Tibial nerve (tissue), 4 donors: ENCODE measurements around the gene TFEB. TPM values are rescaled to one million over a fixed set of nuclear protein-coding genes. Genes with fewer than 3 reads are reported as not detected.

Experiments used
- DNase-seq, 2 donors: peaks; one replicate each; pipeline ENCODE4 v3.0.0-alpha.2; 2019; ENCODE audit warnings: low spot score in 2 of 2
- H3K27ac ChIP-seq, 4 donors: fragments of 200-600 bp; sonication (generic) in 3 of 4; one replicate each; pipeline ENCODE4 v1.5.1; 2017 to 2019; ENCODE audit warnings: mild to moderate bottlenecking in 1 of 4
- H3K27me3 ChIP-seq, 2 donors: fragments of 200-600 bp; sonication (generic) in 1 of 2; one replicate each; pipeline versions ENCODE4 v1.5.1 to v1.6.0; 2017 to 2019
- H3K36me3 ChIP-seq, 3 donors: fragments of 200-600 bp; sonication (generic); one replicate each; pipeline ENCODE4 v1.5.1; 2018 to 2019
- H3K4me1 ChIP-seq, 4 donors: fragments of 200-600 bp; sonication (generic) in 3 of 4; one replicate each; pipeline ENCODE4 v1.5.1; 2017 to 2019
- H3K4me3 ChIP-seq, 4 donors: fragments of 200-600 bp; sonication (generic) in 3 of 4; one replicate each; pipeline ENCODE4 v1.5.1; 2017 to 2019; ENCODE audit warnings: mild to moderate bottlenecking in 1 of 4, moderate library complexity in 1 of 4
- H3K9me3 ChIP-seq, 4 donors: fragments of 200-600 bp; sonication (generic) in 3 of 4; one replicate each; pipeline ENCODE4 v1.5.1; 2017 to 2019
- CTCF ChIP-seq, 5 experiments: fragments of 200-600 bp in 3 of 5; fragments of 450-650 bp in 2 of 5; sonication (generic) in 3 of 5; IDR thresholded peaks; one replicate each; pipeline ENCODE4 v1.5.1; 2016 to 2019; ENCODE audit warnings: antibody characterized with exemption in 5 of 5, mild to moderate bottlenecking in 3 of 5, moderate library complexity in 2 of 5
- EP300 ChIP-seq, 2 donors: sonication (generic); formaldehyde crosslinking; IDR thresholded peaks; one replicate each; pipeline ENCODE4 v1.6.1; 2017; ENCODE audit warnings: antibody characterized with exemption in 2 of 2, mild to moderate bottlenecking in 1 of 2
- POLR2A ChIP-seq, 2 donors: fragments of 450-650 bp; IDR thresholded peaks; one replicate each; pipeline ENCODE4 v1.6.1; 2017; ENCODE audit warnings: antibody characterized with exemption in 2 of 2, mild to moderate bottlenecking in 2 of 2, moderate library complexity in 2 of 2
- WGBS, 2 donors: methylation state at CpG; one replicate each; pipeline ENCODE4 v1.1.5; 2018; 5-methylcytosine and 5-hydroxymethylcytosine counted together
- total RNA-seq, 4 donors: library from RNA; depleted of rRNA; stranded (reverse); fragments of >200 nt; gene quantifications; one replicate each; pipeline ENCODE4 v1.1.0, GENCODE V29; 2016

The TFEB gene
- total RNA-seq, 4 donors from 2014 or later = 19.2 to 28.8 (median 20.6) TPM

GRCh38 chr6:41674231-41675000 lies 61.0 kb downstream of the TFEB start:
- Histone ChIP-seq H3K36me3 (no peaks in the 10 kb centered on the region), H3K27ac (no peak overlapping the region), H3K4me3 (no peak overlapping the region), H3K9me3 (peaks cover 0 to 4% (median 0%) of the 10 kb centered on the region in 4 donors), H3K27me3 (peaks cover 0 to 18% of the 10 kb centered on the region in 2 donors), H3K4me1 (no peaks in the 10 kb centered on the region)
- WGBS, 2 donors = 80 to 86% methylated on average over 7 of the region's 7 CpGs
- DNase-seq = no peak
- no peak for TF ChIP-seq EP300 (IDR thresholded peaks at IDR 0.05)
- no peak for TF ChIP-seq POLR2A (IDR thresholded peaks at IDR 0.05)
- TF ChIP-seq CTCF (IDR thresholded peaks at IDR 0.05) = no peak

- no peak overlapping the region for H3K27ac ChIP-seq
- TF ChIP-seq CTCF (IDR thresholded peaks at IDR 0.05) (no peak), EP300 (IDR thresholded peaks at IDR 0.05) (no peak), POLR2A (IDR thresholded peaks at IDR 0.05) (no peak)
- no peaks in the 10 kb centered on the region for H3K36me3 ChIP-seq
- peaks cover 0 to 18% of the 10 kb centered on the region in 2 donors for H3K27me3 ChIP-seq
- peaks cover 0 to 4% (median 2%) of the 10 kb centered on the region in 4 donors for H3K9me3 ChIP-seq
- no peaks in the 10 kb centered on the region for H3K4me1 ChIP-seq
- WGBS, 2 donors = 69 to 72% methylated on average over 5 of the region's 5 CpGs
- H3K4me3 ChIP-seq = no peak overlapping the region
- no peak for DNase-seq
Measured at GRCh38 chr6:41673704-41674000, 61.8 kb downstream of the TFEB start.

GRCh38 chr6:41672816-41673703 lies 62.3 kb downstream of the TFEB start:
- DNase-seq = no peak
- TF ChIP-seq EP300 (IDR thresholded peaks at IDR 0.05) = no peak

GRCh38 chr6:41672016-41672415 lies 63.4 kb downstream of the TFEB start:
- DNase-seq = no peak
- WGBS, 2 donors = 83% methylated on average over 7 of the region's 7 CpGs
- TF ChIP-seq POLR2A (IDR thresholded peaks at IDR 0.05) (no peak), EP300 (IDR thresholded peaks at IDR 0.05) (no peak), CTCF (IDR thresholded peaks at IDR 0.05) (no peak)
- Histone ChIP-seq H3K36me3 (no peaks in the 10 kb centered on the region), H3K4me1 (no peaks in the 10 kb centered on the region), H3K4me3 (no peak overlapping the region), H3K9me3 (peaks cover 0 to 4% (median 2%) of the 10 kb centered on the region in 4 donors), H3K27ac (no peak overlapping the region), H3K27me3 (peaks cover 0 to 13% of the 10 kb centered on the region in 2 donors)

More at GRCh38 chr6:41672816-41673703, 62.3 kb downstream of the TFEB start:
- 77 to 87% methylated on average over 16 to 17 of the region's 17 CpGs for WGBS, 2 donors
- peaks cover 0 to 18% of the 10 kb centered on the region in 2 donors for H3K27me3 ChIP-seq
- H3K4me3 ChIP-seq = no peak overlapping the region
- no peaks in the 10 kb centered on the region for H3K4me1 ChIP-seq
- peaks cover 0 to 4% (median 2%) of the 10 kb centered on the region in 4 donors for H3K9me3 ChIP-seq
- no peaks in the 10 kb centered on the region for H3K36me3 ChIP-seq
- H3K27ac ChIP-seq = no peak overlapping the region

- DNase-seq = no peak
- Histone ChIP-seq H3K4me1 (no peaks in the 10 kb centered on the region), H3K27me3 (peaks cover 0 to 9% of the 10 kb centered on the region in 2 donors), H3K4me3 (no peak overlapping the region), H3K27ac (no peak overlapping the region), H3K9me3 (peaks cover 0 to 4% (median 2%) of the 10 kb centered on the region in 4 donors), H3K36me3 (no peaks in the 10 kb centered on the region)
- TF ChIP-seq CTCF (IDR thresholded peaks at IDR 0.05) (no peak), EP300 (IDR thresholded peaks at IDR 0.05) (no peak), POLR2A (IDR thresholded peaks at IDR 0.05) (no peak)
- 47 to 48% methylated on average over 5 of the region's 5 CpGs for WGBS, 2 donors
Measured at GRCh38 chr6:41671376-41671775, 64.0 kb downstream of the TFEB start.
